Activated naive CD8-positive, alpha-beta T cell treated with anti-CD3 and anti-CD28 coated beads for 36 hours (primary cell): ENCODE measurements around the gene GNG7. TPM values are rescaled to one million over a fixed set of nuclear protein-coding genes. Genes with fewer than 3 reads are reported as not detected.

Source experiments
- DNase-seq: peaks from one replicate; pipeline ENCODE4 v3.0.0; 2021
- H3K27ac Mint-ChIP-seq: one replicate; pipeline ENCODE4 v1.8.0; 2022; ENCODE audit warnings: mild to moderate bottlenecking, moderate library complexity, mixed read lengths
- H3K27me3 Mint-ChIP-seq: one replicate; pipeline ENCODE4 v1.8.0; 2022; ENCODE audit warnings: mild to moderate bottlenecking, mixed read lengths
- H3K36me3 Mint-ChIP-seq: one replicate; pipeline ENCODE4 v1.8.0; 2021; ENCODE audit warnings: mild to moderate bottlenecking, mixed read lengths
- H3K4me1 Mint-ChIP-seq: one replicate; pipeline ENCODE4 v1.8.0; 2021; ENCODE audit warnings: mixed read lengths
- H3K4me3 Mint-ChIP-seq: one replicate; pipeline ENCODE4 v1.8.0; 2022; ENCODE audit warnings: mild to moderate bottlenecking, moderate library complexity, mixed read lengths
- H3K9me3 Mint-ChIP-seq: one replicate; pipeline ENCODE4 v1.8.0; 2022; ENCODE audit warnings: mixed read lengths
- total RNA-seq, 2 experiments: library from RNA; stranded (reverse); gene quantifications; one replicate each; pipeline ENCODE4 v1.2.3, GENCODE V29; 2021

The GNG7 gene
- total RNA-seq, 2 experiments from 2014 or later: 0.36 to 0.45 TPM

GRCh38 chr19:2490659-2491058 lies 211.8 kb downstream of the GNG7 start:
- no peaks in the 10 kb centered on the region for H3K9me3 Mint-ChIP-seq
- no peak for DNase-seq
- H3K36me3 Mint-ChIP-seq: no peaks in the 10 kb centered on the region
- no peak overlapping the region for H3K27ac Mint-ChIP-seq
- peaks cover 22% of the 10 kb centered on the region for H3K4me1 Mint-ChIP-seq
- H3K27me3 Mint-ChIP-seq: peaks cover 66% of the 10 kb centered on the region
- H3K4me3 Mint-ChIP-seq: no peak overlapping the region

- Mint-ChIP-seq H3K27ac (no peak overlapping the region), H3K4me3 (peak overlapping the region; percentile 40), H3K27me3 (peaks cover 61% of the 10 kb centered on the region), H3K4me1 (peaks cover 18% of the 10 kb centered on the region), H3K36me3 (no peaks in the 10 kb centered on the region), H3K9me3 (peaks cover 5% of the 10 kb centered on the region)
- peak; percentile 30 for DNase-seq
Observed at GRCh38 chr19:2488942-2489731, 213.4 kb downstream of the GNG7 start.

- DNase-seq: no peak
- peak overlapping the region; percentile 18 for H3K4me3 Mint-ChIP-seq
Observed at GRCh38 chr19:2488405-2488941, 214.0 kb downstream of the GNG7 start.

GRCh38 chr19:2487842-2488241 lies 214.7 kb downstream of the GNG7 start:
- H3K4me3 Mint-ChIP-seq: no peak overlapping the region
- peaks cover 17% of the 10 kb centered on the region for H3K4me1 Mint-ChIP-seq
- peaks cover 6% of the 10 kb centered on the region for H3K36me3 Mint-ChIP-seq
- peaks cover 50% of the 10 kb centered on the region for H3K27me3 Mint-ChIP-seq
- no peak overlapping the region for H3K27ac Mint-ChIP-seq
- peaks cover 14% of the 10 kb centered on the region for H3K9me3 Mint-ChIP-seq
- no peak for DNase-seq

More at GRCh38 chr19:2488405-2488941, 214.0 kb downstream of the GNG7 start:
- peaks cover 18% of the 10 kb centered on the region for H3K4me1 Mint-ChIP-seq
- H3K27ac Mint-ChIP-seq: no peak overlapping the region
- H3K27me3 Mint-ChIP-seq: peaks cover 54% of the 10 kb centered on the region
- peaks cover 9% of the 10 kb centered on the region for H3K9me3 Mint-ChIP-seq
- H3K36me3 Mint-ChIP-seq: peaks cover 3% of the 10 kb centered on the region

GRCh38 chr19:2487090-2487489 lies 215.4 kb downstream of the GNG7 start:
- DNase-seq: no peak
- Mint-ChIP-seq H3K27me3 (peaks cover 43% of the 10 kb centered on the region), H3K9me3 (peaks cover 19% of the 10 kb centered on the region), H3K4me3 (no peak overlapping the region), H3K27ac (no peak overlapping the region), H3K4me1 (peaks cover 12% of the 10 kb centered on the region), H3K36me3 (peaks cover 11% of the 10 kb centered on the region)

GRCh38 chr19:2485428-2485827 lies 217.1 kb downstream of the GNG7 start:
- peaks cover 21% of the 10 kb centered on the region for H3K9me3 Mint-ChIP-seq
- peaks cover 11% of the 10 kb centered on the region for H3K36me3 Mint-ChIP-seq
- H3K4me3 Mint-ChIP-seq: no peak overlapping the region
- no peak for DNase-seq
- H3K27me3 Mint-ChIP-seq: peaks cover 26% of the 10 kb centered on the region
- no peak overlapping the region for H3K27ac Mint-ChIP-seq
- peaks cover 10% of the 10 kb centered on the region for H3K4me1 Mint-ChIP-seq

- Mint-ChIP-seq H3K9me3 (peaks cover 21% of the 10 kb centered on the region), H3K27ac (no peak overlapping the region)
Observed at GRCh38 chr19:2484178-2484937, 218.1 kb downstream of the GNG7 start.

GRCh38 chr19:2483484-2484151 lies 218.9 kb downstream of the GNG7 start:
- H3K36me3 Mint-ChIP-seq: peaks cover 12% of the 10 kb centered on the region
- no peak overlapping the region for H3K27ac Mint-ChIP-seq
- peaks cover 21% of the 10 kb centered on the region for H3K9me3 Mint-ChIP-seq
- H3K4me3 Mint-ChIP-seq: no peak overlapping the region
- H3K27me3 Mint-ChIP-seq: peaks cover 12% of the 10 kb centered on the region
- no peak for DNase-seq
- peaks cover 12% of the 10 kb centered on the region for H3K4me1 Mint-ChIP-seq

More at GRCh38 chr19:2484178-2484937, 218.1 kb downstream of the GNG7 start:
- H3K27me3 Mint-ChIP-seq: peaks cover 15% of the 10 kb centered on the region
- no peak for DNase-seq
- peaks cover 11% of the 10 kb centered on the region for H3K4me1 Mint-ChIP-seq
- H3K36me3 Mint-ChIP-seq: peaks cover 11% of the 10 kb centered on the region
- H3K4me3 Mint-ChIP-seq: no peak overlapping the region

- Mint-ChIP-seq H3K4me3 (no peak overlapping the region), H3K27me3 (peaks cover 13% of the 10 kb centered on the region), H3K27ac (no peak overlapping the region), H3K4me1 (peaks cover 13% of the 10 kb centered on the region), H3K36me3 (peaks cover 18% of the 10 kb centered on the region), H3K9me3 (peaks cover 21% of the 10 kb centered on the region)
- no peak for DNase-seq
Observed at GRCh38 chr19:2483084-2483483, 219.4 kb downstream of the GNG7 start.

- peaks cover 7% of the 10 kb centered on the region for H3K27me3 Mint-ChIP-seq
- peaks cover 21% of the 10 kb centered on the region for H3K9me3 Mint-ChIP-seq
- H3K36me3 Mint-ChIP-seq: peaks cover 23% of the 10 kb centered on the region
- DNase-seq: no peak
- H3K4me3 Mint-ChIP-seq: no peak overlapping the region
- H3K4me1 Mint-ChIP-seq: peaks cover 13% of the 10 kb centered on the region
- no peak overlapping the region for H3K27ac Mint-ChIP-seq
Observed at GRCh38 chr19:2482354-2483038, 220.0 kb downstream of the GNG7 start.

GRCh38 chr19:2481466-2481865 lies 221.0 kb downstream of the GNG7 start:
- DNase-seq: no peak
- Mint-ChIP-seq H3K4me1 (peaks cover 13% of the 10 kb centered on the region), H3K27ac (no peak overlapping the region), H3K4me3 (no peak overlapping the region), H3K36me3 (peaks cover 34% of the 10 kb centered on the region), H3K9me3 (peaks cover 21% of the 10 kb centered on the region), H3K27me3 (peaks cover 3% of the 10 kb centered on the region)

- Mint-ChIP-seq H3K27me3 (peaks cover 3% of the 10 kb centered on the region), H3K9me3 (peaks cover 21% of the 10 kb centered on the region), H3K27ac (peak overlapping the region; percentile 62), H3K4me1 (peaks cover 23% of the 10 kb centered on the region), H3K4me3 (peak overlapping the region; percentile 100), H3K36me3 (peaks cover 40% of the 10 kb centered on the region)
- no peak for DNase-seq
Observed at GRCh38 chr19:2479556-2480194, 222.8 kb downstream of the GNG7 start.

- H3K4me1 Mint-ChIP-seq: peaks cover 23% of the 10 kb centered on the region
- H3K4me3 Mint-ChIP-seq: peak overlapping the region; percentile 100
- H3K27me3 Mint-ChIP-seq: peaks cover 3% of the 10 kb centered on the region
Observed at GRCh38 chr19:2478756-2479555, 223.5 kb downstream of the GNG7 start.

More at GRCh38 chr19:2478756-2479555, 223.5 kb downstream of the GNG7 start:
- H3K9me3 Mint-ChIP-seq: peaks cover 15% of the 10 kb centered on the region
- peaks cover 39% of the 10 kb centered on the region for H3K36me3 Mint-ChIP-seq
- peak overlapping the region; percentile 98 for H3K27ac Mint-ChIP-seq
- DNase-seq: peak; percentile 79
